Measurements from ENCODE around the gene MYBPC2. TPM values are rescaled to one million over a fixed set of nuclear protein-coding genes. Genes with fewer than 3 reads are reported as not detected.

The MYBPC2 gene
- total RNA-seq, 4 donors from 2014 or later: 0.13 TPM; not detected in 3

DNA sequence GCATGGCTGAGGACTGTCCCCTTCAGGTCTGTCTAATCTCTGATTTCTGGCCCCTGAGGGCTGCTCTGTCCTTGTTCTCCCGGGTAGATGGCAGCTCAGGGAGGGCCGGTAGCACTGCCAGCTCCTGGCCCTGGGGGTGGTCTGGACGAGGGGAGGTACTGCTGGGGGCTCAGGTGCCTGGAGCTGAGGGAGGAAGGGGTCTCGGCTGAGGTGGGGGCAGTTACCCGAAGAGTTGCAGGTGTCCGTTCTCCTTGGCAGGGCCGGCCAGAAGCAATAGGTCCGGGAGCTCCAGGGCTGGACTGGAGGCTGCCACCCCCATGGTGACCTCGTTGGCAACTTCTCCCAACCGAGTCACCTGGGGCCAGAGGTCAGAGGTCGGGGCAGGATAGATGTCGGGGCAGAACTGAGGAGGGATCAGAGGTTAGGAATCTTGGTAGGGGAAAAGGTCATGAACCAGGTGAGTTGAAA is 42.4 kb downstream of the MYBPC2 start:
- Histone ChIP-seq H3K27ac (no peak overlapping the region), H3K4me3 (replicated peaks in 1 of 3) (no peak overlapping the region), H3K27me3 (no peaks in the 10 kb centered on the region), H3K9me3 (no peaks in the 10 kb centered on the region), H3K36me3 (peaks cover 14 to 23% of the 10 kb centered on the region in 2 donors), H3K4me1 (peaks cover 10 to 17% of the 10 kb centered on the region in 2 donors)
- TF ChIP-seq POLR2A (IDR thresholded peaks at IDR 0.05): no peak
- TF ChIP-seq, protein P1, sequence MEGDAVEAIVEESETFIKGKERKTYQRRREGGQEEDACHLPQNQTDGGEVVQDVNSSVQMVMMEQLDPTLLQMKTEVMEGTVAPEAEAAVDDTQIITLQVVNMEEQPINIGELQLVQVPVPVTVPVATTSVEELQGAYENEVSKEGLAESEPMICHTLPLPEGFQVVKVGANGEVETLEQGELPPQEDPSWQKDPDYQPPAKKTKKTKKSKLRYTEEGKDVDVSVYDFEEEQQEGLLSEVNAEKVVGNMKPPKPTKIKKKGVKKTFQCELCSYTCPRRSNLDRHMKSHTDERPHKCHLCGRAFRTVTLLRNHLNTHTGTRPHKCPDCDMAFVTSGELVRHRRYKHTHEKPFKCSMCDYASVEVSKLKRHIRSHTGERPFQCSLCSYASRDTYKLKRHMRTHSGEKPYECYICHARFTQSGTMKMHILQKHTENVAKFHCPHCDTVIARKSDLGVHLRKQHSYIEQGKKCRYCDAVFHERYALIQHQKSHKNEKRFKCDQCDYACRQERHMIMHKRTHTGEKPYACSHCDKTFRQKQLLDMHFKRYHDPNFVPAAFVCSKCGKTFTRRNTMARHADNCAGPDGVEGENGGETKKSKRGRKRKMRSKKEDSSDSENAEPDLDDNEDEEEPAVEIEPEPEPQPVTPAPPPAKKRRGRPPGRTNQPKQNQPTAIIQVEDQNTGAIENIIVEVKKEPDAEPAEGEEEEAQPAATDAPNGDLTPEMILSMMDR (IDR thresholded peaks at IDR 0.05): no peak
- DNase-seq: no peak
- intact Hi-C loops (cut with DNase I): loop anchor here (5.0 kb wide), 1 partner anchor 37 kb away; the partner anchor contains the start of genes ASPDH and JOSD2
- 80 to 88% methylated on average over 10 to 12 of the region's 12 CpGs for WGBS, 2 donors

DNA sequence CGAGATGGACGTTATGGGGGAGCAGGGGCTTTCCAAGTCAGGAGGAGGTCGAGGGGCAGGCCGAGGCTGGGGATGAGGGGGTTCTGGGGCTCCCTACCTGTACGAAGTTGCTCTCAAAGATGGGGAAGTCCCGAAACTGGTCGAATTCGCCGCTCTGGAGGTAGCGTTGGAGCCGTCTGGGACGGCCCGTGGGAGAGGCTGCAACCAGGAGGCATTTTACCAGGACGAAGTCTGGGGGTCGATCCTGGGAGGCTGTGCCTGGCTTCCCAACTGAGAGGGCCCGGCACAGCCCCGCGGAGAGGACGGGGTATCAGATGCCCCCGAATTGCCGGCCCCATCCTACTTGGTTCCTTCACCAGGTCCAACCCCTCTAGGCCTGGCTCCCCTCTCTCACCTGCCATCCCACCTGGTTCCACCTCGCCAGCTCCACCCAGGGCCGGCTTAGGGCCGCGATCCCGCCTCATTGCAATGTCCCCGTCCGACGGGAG is 43.1 kb downstream of the MYBPC2 start:
- peak overlapping the region in 2 of 3 donors; percentile 44 to 75 for H3K27ac ChIP-seq
- TF ChIP-seq POLR2A (IDR thresholded peaks at IDR 0.05): no peak
- TF ChIP-seq, protein P1 (IDR thresholded peaks at IDR 0.05): no peak
- no peaks in the 10 kb centered on the region for H3K27me3 ChIP-seq
- DNase-seq: no peak
- no peaks in the 10 kb centered on the region for H3K9me3 ChIP-seq
- intact Hi-C loops (cut with DNase I): loop anchor here (5.0 kb wide), 1 partner anchor 37 kb away; the partner anchor contains the start of genes ASPDH and JOSD2
- 71 to 86% methylated on average over 24 to 26 of the region's 29 CpGs for WGBS, 2 donors
- peaks cover 10 to 17% of the 10 kb centered on the region in 2 donors for H3K4me1 ChIP-seq
- peak overlapping the region in 1 of 3 donors; percentile 81 for H3K4me3 ChIP-seq (replicated peaks in 1 of 3)
- H3K36me3 ChIP-seq: peaks cover 21 to 30% of the 10 kb centered on the region in 2 donors

DNA sequence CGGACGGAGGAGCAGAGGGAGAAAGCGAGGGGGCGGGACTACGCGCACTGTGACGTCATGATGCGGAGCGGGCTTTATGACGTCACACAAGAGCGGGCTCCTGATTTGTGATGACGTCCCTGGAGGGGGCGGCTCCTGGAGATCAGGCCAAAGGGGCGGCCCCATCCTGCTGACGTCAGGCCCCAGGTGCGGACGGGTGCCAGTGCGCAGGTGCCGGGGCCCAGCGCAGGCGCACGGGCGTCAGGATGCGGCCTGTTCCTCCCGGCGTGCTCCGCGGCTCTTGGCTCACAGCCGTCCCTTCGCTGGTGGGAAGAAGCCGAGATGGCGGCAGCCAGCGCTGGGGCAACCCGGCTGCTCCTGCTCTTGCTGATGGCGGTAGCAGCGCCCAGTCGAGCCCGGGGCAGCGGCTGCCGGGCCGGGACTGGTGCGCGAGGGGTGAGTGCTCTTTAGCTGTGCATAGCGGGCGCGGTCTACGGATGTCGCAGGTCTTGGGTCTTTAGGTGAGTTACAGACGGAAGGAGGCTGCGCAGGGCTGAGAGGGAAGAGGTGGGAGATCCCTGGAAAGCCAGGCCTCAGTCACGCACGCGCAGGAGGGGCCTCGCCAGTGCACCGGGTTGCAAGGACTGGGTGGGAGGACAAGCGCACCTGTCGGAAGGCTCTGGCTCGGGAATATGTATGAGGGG is 43.7 kb downstream of the MYBPC2 start, which contains the start of the genes EMC10 and GARIN5A:
Gene EMC10, plus strand, starts transcription at position 284 of the 683 bp plus-strand sequence. Its CDS starts 38 bp downstream, at position 322.
Gene GARIN5A, minus strand, starts transcription at position 625 of the 683 bp plus-strand sequence. Its CDS starts 460 bp downstream, at position 165.
- WGBS, 2 donors: 0 to 5% methylated on average over 24 to 35 of the region's 58 CpGs
- Histone ChIP-seq H3K9me3 (no peaks in the 10 kb centered on the region), H3K27ac (peak within 1 kb of the TSS; percentile 11 to 75 (median 44)), H3K4me1 (peaks cover 10 to 17% of the 10 kb centered on the region in 2 donors), H3K4me3 (replicated peaks in 1 of 3) (peak within 1 kb of the TSS; percentile 60 to 92 (median 81)), H3K36me3 (peaks cover 27 to 33% of the 10 kb centered on the region in 2 donors), H3K27me3 (no peaks in the 10 kb centered on the region)
- TF ChIP-seq, protein P1 (IDR thresholded peaks at IDR 0.05): peak in 1 of 6 experiments; percentile 42
- peak; percentile 49 to 82 for TF ChIP-seq POLR2A (IDR thresholded peaks at IDR 0.05)
- peak; percentile 92 to 94 for DNase-seq
- intact Hi-C loops (cut with DNase I): loop anchor here (5.0 kb wide), 1 partner anchor 36 kb away; the partner anchor contains the start of genes ASPDH and JOSD2

DNA sequence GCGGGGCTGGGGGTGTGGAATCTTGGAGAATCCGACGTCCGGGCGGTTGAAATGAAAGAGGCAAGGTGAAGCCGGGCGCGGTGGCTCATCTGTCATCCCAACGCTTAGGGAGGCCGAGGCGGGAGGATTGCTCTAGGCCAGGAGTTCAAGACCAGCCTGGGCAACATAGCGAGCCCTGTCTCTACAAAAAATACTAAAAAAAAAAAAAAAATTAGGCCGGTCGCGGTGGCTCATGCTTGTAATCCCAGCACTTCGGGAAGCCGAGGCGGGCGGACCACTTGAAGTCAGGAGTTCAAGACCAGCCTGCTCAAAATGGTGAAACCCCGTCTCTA is 44.2 kb downstream of the MYBPC2 start:
- H3K36me3 ChIP-seq: peaks cover 30 to 38% of the 10 kb centered on the region in 2 donors
- 19 to 26% methylated on average over 20 of the region's 20 CpGs for WGBS, 2 donors
- intact Hi-C loops (cut with DNase I): loop anchor here (5.0 kb wide), 1 partner anchor 35 kb away; the partner anchor contains the start of genes ASPDH and JOSD2
- H3K9me3 ChIP-seq: no peaks in the 10 kb centered on the region
- peaks cover 10 to 17% of the 10 kb centered on the region in 2 donors for H3K4me1 ChIP-seq
- peak overlapping the region in 1 of 3 donors; percentile 75 for H3K27ac ChIP-seq
- TF ChIP-seq, protein P1 (IDR thresholded peaks at IDR 0.05): no peak
- no peak for TF ChIP-seq POLR2A (IDR thresholded peaks at IDR 0.05)
- no peak for DNase-seq
- peak overlapping the region; percentile 60 to 92 (median 81) for H3K4me3 ChIP-seq (replicated peaks in 1 of 3)
- no peaks in the 10 kb centered on the region for H3K27me3 ChIP-seq

All from thyroid gland (tissue), 4 donors.